Right lobe of liver (tissue), 4 donors: ENCODE measurements around the gene FAM118B.

Source experiments
- CTCF ChIP-seq, 4 donors: fragments of 200-600 bp in 3 of 4; fragments of 450-650 bp in 1 of 4; IDR thresholded peaks; one replicate each; pipeline versions ENCODE4 v1.5.1 to v1.8.0; 2016 to 2022; ENCODE audit warnings: antibody characterized with exemption in 4 of 4, mild to moderate bottlenecking in 2 of 4
- POLR2A ChIP-seq: fragments of 450-650 bp; IDR thresholded peaks from one replicate; pipeline ENCODE4 v1.6.1; 2017; ENCODE audit warnings: antibody characterized with exemption, mild to moderate bottlenecking
- donor health status: DM: no; HTN: no; CAD: no.
- donor health status: DM: no; HTN: no; CAD: no.
- donor health status: DM: no; HTN: yes; CAD: no.

DNA sequence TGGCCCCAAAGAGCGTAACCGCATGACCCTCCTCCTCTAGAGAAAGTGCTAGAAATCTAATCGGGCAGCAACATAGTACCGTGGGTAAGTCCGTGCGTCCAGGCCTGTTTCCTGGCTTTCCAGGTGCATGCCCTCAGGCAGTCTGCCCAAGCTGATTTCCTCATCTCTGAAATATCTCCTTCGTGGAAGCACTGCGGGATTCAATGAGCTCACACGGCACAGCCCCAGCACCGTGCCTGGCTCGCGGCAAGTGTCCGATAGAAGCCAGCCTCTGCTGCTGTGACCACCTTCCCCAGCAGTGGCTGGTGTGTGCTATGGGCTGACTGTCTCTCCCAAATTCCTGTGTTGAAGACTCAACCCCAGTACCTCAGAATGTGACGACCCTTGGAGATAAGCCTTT, 20.8 kb upstream of the FAM118B start:
- TF ChIP-seq CTCF (IDR thresholded peaks at IDR 0.05) (no peak), POLR2A (no peak)
